ENCODE results near the gene BSCL2. TPM values are rescaled to one million over a fixed set of nuclear protein-coding genes. Genes with fewer than 3 reads are reported as not detected.

The BSCL2 gene
- total and polyA plus RNA-seq, 2 donors (not counting 3 experiments of a cell fraction or from before 2014, with no cell fraction given): 31.1 to 94.8 TPM

GRCh38 chr11:62678770-62679696 is 28.2 kb downstream of the BSCL2 start, which contains the start of gene UBXN1:
UBXN1 (minus strand) TSS chr11:62679073; CDS start chr11:62678923, 150 bp downstream.
- BruUV-seq (replicated peaks): TSS peak; percentile 91
- no peaks in the 10 kb centered on the region for H3K9me1 ChIP-seq (replicated peaks; ENCODE audit: control insufficient read depth, extremely low read depth, insufficient read depth, low read length)
- H3K4me1 ChIP-seq (ENCODE audit: control insufficient read depth, extremely low read depth, insufficient read depth, low read length): peaks cover 11% of the 10 kb centered on the region
- H3K27ac ChIP-seq (ENCODE audit: insufficient read depth, low read depth, low read length): peak within 1 kb of the TSS; percentile 74
- intact Hi-C loops (cut with micrococcal nuclease): loop anchor here (1.0 to 2.0 kb wide), 3 partner anchors 14 to 183 kb away; partner anchors contain the start of genes C11orf98, CSKMT and HNRNPUL2
- no peaks in the 10 kb centered on the region for H4K20me1 ChIP-seq (replicated peaks; ENCODE audit: control insufficient read depth, extremely low read depth, insufficient read depth, low read length)
- peak; percentile 93 for FAIRE-seq
- dilution Hi-C loops (cut with MboI; ENCODE audit: extremely low pct_ligation_motif_present, low sequenced_read_pairs): no loop called here
- H3K79me2 ChIP-seq (ENCODE audit: control insufficient read depth, insufficient read depth, low read length): peaks cover 16% of the 10 kb centered on the region
- H3K9me3 ChIP-seq (replicated peaks; ENCODE audit: control insufficient read depth, insufficient read depth, low read length): no peaks in the 10 kb centered on the region
- POLR2A ChIA-PET: interaction anchor here (0.6 to 3.2 kb wide), 3 partner anchors 14 to 160 kb away, joined by 3 to 33 read pairs (median 4); partner anchors contain the start of genes C11orf98, CSKMT and WDR74
- peak within 1 kb of the TSS; percentile 72 for H2AFZ ChIP-seq (ENCODE audit: low read depth, low read length)
- peak; percentile 84 for TF ChIP-seq POLR2A (IDR thresholded peaks at IDR 0.05; ENCODE audit: low read depth, low read length)
- peak; percentile 97 for TF ChIP-seq MAX (IDR thresholded peaks at IDR 0.05; ENCODE audit: insufficient read depth, insufficient read length)
- peak; percentile 89 for TF ChIP-seq POLR2AphosphoS5 (IDR thresholded peaks at IDR 0.05; ENCODE audit: insufficient read depth, low read depth, low read length)
- no peak for TF ChIP-seq CTCF (IDR thresholded peaks at IDR 0.05; ENCODE audit: extremely low read depth in 1 of 2, insufficient read depth in 1 of 2, low read depth in 1 of 2, low read length in 2 of 2)
- TF ChIP-seq MYC (IDR thresholded peaks at IDR 0.05; ENCODE audit: low read depth, low read length): peak; percentile 26
- no peaks in the 10 kb centered on the region for H3K27me3 ChIP-seq (ENCODE audit: control insufficient read depth in 2 of 2, insufficient read depth in 2 of 2, low read length in 2 of 2)
- peak; percentile 89 for DNase-seq (ENCODE audit: low read depth, low spot score)
- H3K4me3 ChIP-seq (replicated peaks in 1 of 3; ENCODE audit: insufficient read depth in 1 of 3, low read depth in 1 of 3, low read length in 3 of 3): peak within 1 kb of the TSS; percentile 76 to 93 (median 79)
- peak within 1 kb of the TSS; percentile 85 for H3K9ac ChIP-seq (replicated peaks; ENCODE audit: extremely low read depth, insufficient read depth, low read length)
- CTCF ChIA-PET: interaction anchor here (1.0 to 3.9 kb wide), 3 partner anchors 14 to 24 kb away, joined by 3 to 118 read pairs (median 4); partner anchors contain the start of genes C11orf98, CSKMT and LRRN4CL
- H3K4me2 ChIP-seq (ENCODE audit: insufficient read depth, low read length): peak within 1 kb of the TSS; percentile 71
- peaks cover 0 to 17% of the 10 kb centered on the region in 2 experiments for H3K36me3 ChIP-seq (ENCODE audit: control insufficient read depth in 2 of 2, extremely low read depth in 1 of 2, insufficient read depth in 2 of 2, low read length in 2 of 2)

Measured in endothelial cell of umbilical vein (primary cell).